HG02642 (cell line): ENCODE data around the gene TRPM3.

Experiments
- ATAC-seq: cut with Tn5 transposase; IDR thresholded peaks from one replicate; pipeline ENCODE4 v1.9.1; 2021; ENCODE audit warnings: mild to moderate bottlenecking; ENCODE audit not compliant: unreplicated experiment, poor library complexity

Gene TRPM3

GRCh38 chr9:70480405-70480980 is 640.9 kb downstream of the TRPM3 start:
- ATAC-seq, result no peak

GRCh38 chr9:70479880-70480291 is 641.5 kb downstream of the TRPM3 start:
- ATAC-seq, result no peak
